GM12891 (cell line): ENCODE results near the gene SRSF9.

Experiments
- PAX5 ChIP-seq: IDR thresholded peaks from 2 replicates; pipeline ENCODE4 v1.6.1; 2011; ENCODE audit warnings: low read length, moderate library complexity, mild to moderate bottlenecking; ENCODE audit not compliant: insufficient read depth, severe bottlenecking
- POLR2A ChIP-seq: IDR thresholded peaks from 2 replicates; pipeline ENCODE4 v1.6.1; 2011; ENCODE audit warnings: low read depth, low read length, control low read depth
- POLR2AphosphoS5 ChIP-seq: IDR thresholded peaks from 2 replicates; pipeline ENCODE4 v1.6.1; 2011; ENCODE audit warnings: low read depth, low read length, control low read depth
- POU2F2 ChIP-seq: IDR thresholded peaks from 2 replicates; pipeline ENCODE4 v1.6.1; 2011; ENCODE audit warnings: low read depth, mild to moderate bottlenecking, control low read depth, low read length, moderate library complexity
- SPI1 ChIP-seq: IDR thresholded peaks from 2 replicates; pipeline ENCODE4 v1.6.1; 2011; ENCODE audit warnings: low read depth, low read length, control low read depth
- TAF1 ChIP-seq: IDR thresholded peaks from 2 replicates; pipeline ENCODE4 v1.6.1; 2011; ENCODE audit warnings: low read depth, low read length, control low read depth

- TF ChIP-seq POLR2AphosphoS5 (no peak), POLR2A (no peak), TAF1 (no peak), SPI1 (no peak), PAX5 (no peak), POU2F2 (no peak)
Measured at GRCh38 chr12:120495186-120495730, 25.7 kb upstream of the SRSF9 start.
